HG03439 (cell line): ENCODE results near the gene SPPL3.
"Not testable (repeated sequence)": the region's sequence is repeated elsewhere in the genome, so short reads cannot be mapped to it uniquely, and the experiment has no call there.

Experiments
- ATAC-seq: cut with Tn5 transposase; IDR thresholded peaks from one replicate; pipeline ENCODE4 v1.9.1; 2021; ENCODE audit warnings: mild to moderate bottlenecking, moderate library complexity; ENCODE audit not compliant: unreplicated experiment

The SPPL3 gene

GRCh38 chr12:120792456-120792855, 111.7 kb downstream of the SPPL3 start:
- ATAC-seq = not testable (repeated sequence)

- ATAC-seq = no peak
Measured at GRCh38 chr12:120791669-120792176, 112.4 kb downstream of the SPPL3 start.

- no peak for ATAC-seq
Measured at GRCh38 chr12:120790114-120790513, 114.0 kb downstream of the SPPL3 start.

- ATAC-seq = no peak
Measured at GRCh38 chr12:120787889-120788288, 116.3 kb downstream of the SPPL3 start.

- ATAC-seq = no peak
Measured at GRCh38 chr12:120784804-120785203, 119.4 kb downstream of the SPPL3 start.

DNA sequence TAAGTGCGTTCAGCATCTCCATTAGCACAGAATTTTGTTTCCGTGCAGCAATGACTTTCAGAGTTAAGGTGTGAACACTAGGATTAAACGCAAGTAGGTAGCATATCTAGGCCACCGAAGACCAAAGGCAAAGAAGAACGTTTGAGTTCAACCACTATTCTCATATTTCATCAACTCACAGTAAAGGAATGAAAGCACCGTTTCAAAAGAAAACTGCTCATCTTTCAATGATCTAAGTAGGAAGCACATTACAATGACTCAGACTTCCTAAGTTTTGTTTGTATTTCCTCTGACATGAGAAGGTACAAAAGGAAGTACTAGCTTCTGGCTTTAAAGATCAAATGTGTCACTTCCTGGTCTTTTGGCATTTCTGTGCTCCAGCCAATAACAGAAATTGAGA, 121.0 kb downstream of the SPPL3 start:
- ATAC-seq = no peak

DNA sequence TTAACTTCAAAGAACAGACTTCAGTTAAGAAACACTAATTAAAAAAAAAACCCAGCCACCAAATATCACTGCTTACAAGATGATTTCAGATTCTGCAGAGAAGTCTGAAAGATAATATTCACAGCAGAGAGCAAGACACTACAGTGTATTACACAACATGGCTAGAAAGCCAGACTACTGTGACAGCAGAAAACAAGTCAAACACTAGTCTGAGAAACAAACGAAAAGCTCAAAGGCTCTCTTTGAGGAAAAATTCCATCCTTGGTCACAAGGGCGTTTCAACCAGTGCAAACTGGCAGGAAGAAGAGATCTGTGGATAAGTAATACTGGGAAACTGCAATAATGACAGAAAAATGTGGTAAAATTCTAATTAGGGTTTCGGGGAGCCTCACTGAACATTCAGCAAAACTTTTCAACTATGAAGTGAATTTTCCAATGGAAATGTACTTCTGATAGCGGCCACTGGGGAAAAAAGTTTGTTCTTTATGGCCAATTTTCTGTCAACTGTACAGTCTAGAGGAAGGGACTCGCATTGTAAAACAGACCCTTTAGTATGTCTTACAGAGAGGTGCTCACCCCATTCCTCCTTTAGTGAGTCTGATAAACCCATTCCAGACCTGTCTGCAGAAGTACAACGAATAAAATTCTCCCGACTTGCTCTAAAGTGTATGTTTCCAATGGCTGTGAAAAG, 128.2 kb downstream of the SPPL3 start:
- ATAC-seq = no peak

DNA sequence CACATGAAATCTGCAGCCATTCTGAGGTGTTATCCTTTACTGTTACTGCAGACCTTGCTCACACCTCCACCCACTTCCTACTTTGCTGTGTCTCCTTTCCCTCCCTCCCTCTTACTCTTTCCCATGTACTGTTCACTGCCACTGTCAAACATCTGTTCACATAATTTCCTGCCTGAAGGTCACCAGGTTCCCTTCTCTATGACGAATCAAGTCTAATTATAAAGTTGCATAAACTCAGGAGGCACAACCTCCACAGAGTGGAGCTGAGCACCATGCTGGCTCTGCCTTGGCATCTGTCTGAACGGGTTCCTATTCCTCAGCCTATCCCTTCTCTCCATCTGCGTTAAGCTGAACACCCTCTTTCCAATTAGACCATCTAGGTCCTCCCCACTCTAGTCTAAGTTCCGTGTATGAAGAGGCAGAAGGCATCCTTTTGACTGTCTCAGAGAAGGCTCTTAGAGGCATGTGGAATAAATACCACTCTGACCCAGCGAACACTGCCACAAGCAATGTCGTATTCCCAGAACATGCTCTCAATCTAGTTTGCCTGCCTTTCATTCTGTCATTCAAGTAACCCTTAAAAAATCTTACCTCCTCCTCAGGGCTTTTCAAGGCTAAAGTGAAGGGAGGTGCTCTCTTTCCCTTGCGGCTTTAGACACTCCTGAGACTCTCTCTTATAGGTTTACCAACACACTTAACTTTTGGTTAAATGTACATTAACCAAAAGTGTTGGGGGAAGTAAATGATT, 129.8 kb downstream of the SPPL3 start:
- no peak for ATAC-seq

DNA sequence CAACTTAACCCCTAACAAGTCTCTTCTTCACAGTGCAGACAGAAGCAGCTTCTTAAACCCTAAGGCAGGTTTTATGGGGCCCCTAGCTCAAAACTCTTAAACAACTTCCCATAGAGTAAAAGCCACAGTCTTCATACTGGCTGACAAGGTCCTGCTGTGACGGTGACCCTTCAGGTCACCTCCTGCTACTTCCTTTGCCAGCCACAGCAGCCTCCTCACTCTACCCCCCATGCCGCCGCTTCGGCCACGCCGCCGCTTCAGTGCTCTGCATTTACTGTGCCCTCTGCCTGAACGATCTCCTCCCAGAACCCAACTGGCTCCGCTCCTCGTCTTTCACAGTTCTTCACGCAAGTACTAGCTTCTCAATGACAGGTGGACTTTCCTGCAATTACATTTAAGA, 133.1 kb downstream of the SPPL3 start:
- no peak for ATAC-seq

DNA sequence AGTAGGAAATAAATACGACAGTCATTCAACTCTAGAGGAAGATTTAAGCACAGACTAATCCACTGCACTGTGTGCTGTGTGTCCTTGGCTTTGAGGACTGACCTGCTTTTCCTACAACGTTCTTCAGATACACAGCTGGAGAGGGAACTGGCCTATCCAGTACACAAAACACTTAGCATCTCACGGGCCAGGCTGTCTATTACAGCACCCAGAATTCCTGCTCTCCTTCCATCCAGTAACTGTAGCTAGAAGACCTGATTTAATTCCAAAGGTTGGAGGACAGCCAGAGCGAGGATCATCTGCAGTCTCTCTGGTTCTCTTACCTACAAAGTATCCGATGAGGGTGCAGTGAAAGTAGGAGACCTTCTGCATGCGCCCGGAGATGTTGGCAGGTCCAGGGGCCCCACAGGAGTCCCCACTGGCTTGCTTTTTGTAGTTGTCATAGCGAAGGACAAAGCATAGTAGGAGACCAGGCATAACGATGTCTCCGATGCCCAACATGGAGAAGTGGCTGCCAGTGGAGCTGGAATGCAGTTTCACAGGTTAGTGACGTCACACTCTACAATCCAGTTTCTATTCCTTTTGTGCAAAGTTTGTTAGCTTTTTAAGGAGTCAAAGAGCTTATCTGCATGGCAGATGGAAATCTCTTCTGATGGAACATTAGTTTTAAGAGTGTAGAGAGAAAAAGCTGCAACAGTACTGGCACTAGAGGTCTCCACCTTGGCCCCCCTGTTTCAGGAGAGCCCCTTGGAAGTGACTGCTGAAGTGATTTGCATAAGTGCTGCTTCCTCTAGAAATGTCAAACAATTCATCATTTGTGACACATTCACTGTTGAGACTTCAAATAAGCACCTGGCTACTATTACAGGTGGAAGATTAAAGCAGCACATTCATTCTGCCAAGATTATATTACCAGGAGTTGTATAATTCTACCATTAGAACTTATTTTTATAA, 136.8 kb downstream of the SPPL3 start:
- no peak for ATAC-seq

DNA sequence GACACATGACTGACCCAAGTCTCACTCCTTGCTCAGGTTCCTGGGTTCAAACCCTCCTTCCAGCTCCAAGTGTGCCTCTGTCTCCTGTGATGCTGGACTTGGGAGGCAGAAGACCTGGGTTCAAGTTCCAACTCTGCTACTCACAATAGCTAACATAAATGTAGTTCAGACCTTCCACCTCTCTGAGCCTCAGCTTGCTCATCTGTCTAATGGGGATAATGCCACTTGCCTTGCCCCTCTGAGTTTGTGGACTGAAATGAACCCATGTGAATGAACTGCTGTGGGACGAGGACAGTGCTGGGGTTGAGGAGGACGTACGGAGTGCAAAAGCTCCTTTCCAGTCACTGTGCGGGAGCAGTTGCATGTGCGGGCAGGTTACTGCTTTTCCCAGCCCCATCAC, 137.6 kb downstream of the SPPL3 start:
- no peak for ATAC-seq

DNA sequence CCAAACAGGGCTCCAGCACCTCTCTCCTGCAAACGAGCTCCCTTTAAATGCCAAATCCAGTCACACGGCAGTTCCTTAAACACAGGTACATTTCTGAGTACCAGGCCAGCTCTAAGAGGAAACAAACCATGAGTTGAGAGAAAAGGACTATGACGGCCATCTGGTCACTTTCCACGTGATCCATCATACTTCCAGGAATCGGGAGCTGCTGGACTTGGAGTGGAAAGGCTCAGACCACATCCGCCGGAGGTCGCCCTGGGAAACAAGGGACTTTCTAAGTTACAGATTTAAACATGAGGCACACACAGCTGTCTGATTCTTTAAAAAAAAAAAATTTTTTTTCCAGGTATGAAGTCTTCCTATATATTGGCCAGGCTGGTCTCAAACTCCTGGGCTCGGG, 139.3 kb downstream of the SPPL3 start:
- no peak for ATAC-seq

DNA sequence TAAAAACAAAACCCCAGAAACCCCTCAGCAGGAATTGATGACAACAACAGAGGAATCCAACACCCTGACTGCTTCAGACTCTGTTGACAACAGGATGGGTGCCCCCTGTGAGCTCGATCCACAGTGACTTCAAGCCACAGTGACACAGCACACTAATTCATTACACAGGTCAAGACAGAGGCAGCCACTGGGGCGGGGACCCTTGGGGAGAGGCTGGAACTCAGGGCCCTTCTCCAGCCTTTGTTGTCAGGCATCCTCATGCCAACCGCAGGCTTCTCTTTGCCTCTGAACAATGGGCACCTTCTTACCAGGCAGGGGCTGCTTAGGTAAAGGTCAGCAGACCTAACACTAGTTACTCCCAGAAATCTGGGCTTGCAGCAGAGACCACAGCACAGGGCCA, 140.9 kb downstream of the SPPL3 start:
- ATAC-seq = no peak

DNA sequence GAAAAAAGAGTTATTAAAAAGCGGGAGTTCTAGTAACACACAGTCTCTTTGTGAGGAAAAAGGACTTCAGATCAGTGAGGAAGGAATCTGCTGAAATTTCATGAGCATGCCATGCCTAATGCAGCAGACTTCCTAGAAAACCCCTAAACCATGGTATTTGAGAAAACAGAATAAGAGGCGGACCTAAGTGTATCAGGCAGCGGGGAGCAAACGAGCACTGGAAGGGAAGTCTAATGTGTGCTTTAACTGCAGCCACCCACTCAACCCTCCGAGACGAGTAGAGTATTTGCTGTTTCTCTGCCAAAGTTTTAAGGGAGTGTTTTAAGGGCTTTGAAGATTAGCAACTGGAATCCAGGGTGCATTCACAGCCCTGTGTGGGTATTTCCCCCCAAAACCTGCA, 142.1 kb downstream of the SPPL3 start:
- no peak for ATAC-seq

GRCh38 chr12:120761519-120761934, 142.6 kb downstream of the SPPL3 start:
- ATAC-seq = no peak

DNA sequence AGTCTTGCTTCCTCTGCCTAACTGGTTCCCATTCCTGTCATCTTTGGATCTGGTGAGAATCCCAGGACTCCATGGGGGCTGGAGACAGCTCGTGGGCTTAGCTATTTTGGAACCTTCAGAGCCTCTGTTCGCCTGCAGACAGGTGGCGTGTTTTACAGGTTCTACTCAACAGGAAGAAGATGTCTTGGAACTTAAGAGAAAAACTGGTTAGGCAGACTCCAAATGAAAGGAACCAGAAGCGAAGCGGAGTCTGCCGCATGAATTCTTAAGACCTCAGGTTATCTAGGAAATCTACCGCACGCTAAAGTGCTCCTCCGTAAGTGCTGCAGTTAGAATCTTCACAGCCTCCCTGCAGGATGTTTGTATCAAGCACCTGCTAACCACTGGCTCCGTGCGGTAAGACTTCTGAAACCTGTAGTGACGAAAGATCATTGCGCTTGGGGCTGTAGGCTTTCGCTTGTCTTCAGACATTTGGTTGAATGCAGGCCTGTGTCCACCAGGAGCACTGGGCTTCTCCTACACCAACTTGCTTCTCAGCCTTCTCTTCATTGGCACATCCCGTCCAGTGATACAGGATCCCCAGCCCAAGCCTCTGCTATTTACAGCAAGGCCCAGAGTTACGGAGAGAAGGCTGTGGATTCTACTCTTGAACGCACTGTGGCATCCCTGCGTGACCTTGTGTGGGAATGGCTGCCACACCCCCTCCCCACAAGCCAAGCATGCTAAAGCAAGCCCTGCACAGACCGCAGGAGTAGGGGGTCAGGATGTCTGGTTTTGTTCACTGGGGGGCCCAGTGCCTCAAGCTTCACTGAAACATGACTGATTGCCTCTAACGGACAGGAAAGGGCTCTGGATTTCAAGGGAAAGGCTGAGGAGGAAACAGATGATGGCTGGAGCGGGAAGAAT, 143.6 kb downstream of the SPPL3 start:
- ATAC-seq = no peak

- ATAC-seq = no peak
Measured at GRCh38 chr12:120759591-120760348, 144.4 kb downstream of the SPPL3 start.

DNA sequence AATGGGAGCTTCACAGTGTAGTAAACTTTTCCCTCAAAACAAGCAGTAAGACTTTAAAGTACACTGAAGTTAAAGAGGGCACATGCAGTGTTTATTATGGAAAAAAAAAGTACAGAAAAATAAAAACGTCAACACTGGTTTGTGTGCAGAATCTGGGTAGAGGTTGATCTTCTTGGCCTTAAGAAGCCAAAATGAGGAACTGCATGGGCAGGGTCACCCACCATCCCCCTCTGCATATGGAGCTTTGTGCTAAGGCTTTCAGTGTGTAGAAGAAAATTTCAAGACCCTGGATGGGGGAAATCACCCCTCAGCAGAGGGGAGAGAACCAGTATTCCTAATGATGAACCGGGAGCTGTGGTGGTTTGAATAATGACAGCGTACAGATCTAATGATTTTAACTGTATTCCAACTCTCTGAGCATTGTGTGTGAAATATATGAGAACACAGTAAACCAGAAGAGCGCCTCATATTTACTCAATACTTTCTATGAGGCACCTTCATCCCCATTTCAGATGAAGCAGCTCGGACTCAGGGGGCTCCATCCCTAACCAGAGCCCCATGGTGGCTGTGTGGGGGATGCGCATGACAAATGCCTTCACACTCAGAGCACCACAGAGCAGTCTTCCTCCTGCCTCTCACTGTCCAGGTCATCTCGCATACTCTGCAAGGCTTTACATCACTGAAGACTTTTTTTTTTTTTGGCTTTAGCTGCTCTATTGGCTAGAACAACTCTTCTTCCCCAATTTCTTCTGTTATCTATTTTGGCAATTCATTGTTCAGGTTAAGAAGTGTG, 145.2 kb downstream of the SPPL3 start:
- no peak for ATAC-seq

GRCh38 chr12:120757949-120758348, 146.2 kb downstream of the SPPL3 start:
- no peak for ATAC-seq
